Lower leg skin (tissue), 4 donors: ENCODE data around the gene ARNT2. TPM values are rescaled to one million over a fixed set of nuclear protein-coding genes. Genes with fewer than 3 reads are reported as not detected.

Source experiments
- DNase-seq, 2 donors: peaks; one replicate each; pipeline ENCODE4 v3.0.0-alpha.2; 2019; ENCODE audit warnings: low spot score in 2 of 2
- H3K4me3 ChIP-seq: fragments of 200-600 bp; sonication (generic); 2 replicates; pipeline ENCODE4 v1.5.1; 2017; ENCODE audit warnings: mild to moderate bottlenecking, low read depth; ENCODE audit not compliant: poor library complexity, severe bottlenecking
- POLR2A ChIP-seq, 2 donors: fragments of 450-650 bp; IDR thresholded peaks; one replicate each; pipeline ENCODE4 v1.6.1; 2016 to 2017; ENCODE audit warnings: antibody characterized with exemption in 2 of 2, mild to moderate bottlenecking in 1 of 2, moderate library complexity in 1 of 2
- WGBS, 2 donors: methylation state at CpG; one replicate each; pipeline ENCODE4 v1.1.5; 2018; 5-methylcytosine and 5-hydroxymethylcytosine counted together
- intact Hi-C: fragments of 100-400 bp; cut with DNase I; formaldehyde crosslinking; loops from one replicate; pipeline ENCODE4 v1.15.0; 2023; ENCODE audit warnings: low total_unique reads
- total RNA-seq, 4 donors: library from RNA; depleted of rRNA; stranded (reverse); fragments of >200 nt; gene quantifications; one replicate each; pipeline ENCODE4 v1.1.0, GENCODE V29; 2016
- TF ChIP-seq, protein P1 (sequence below), 3 donors: fragments of 450-650 bp; IDR thresholded peaks; one replicate each; pipeline ENCODE4 v1.5.1; 2016; ENCODE audit warnings: antibody characterized with exemption in 3 of 3, mild to moderate bottlenecking in 3 of 3, moderate library complexity in 2 of 3

The ARNT2 gene
- total RNA-seq, 4 donors from 2014 or later = 1.7 to 8.7 (median 3.0) TPM

DNA sequence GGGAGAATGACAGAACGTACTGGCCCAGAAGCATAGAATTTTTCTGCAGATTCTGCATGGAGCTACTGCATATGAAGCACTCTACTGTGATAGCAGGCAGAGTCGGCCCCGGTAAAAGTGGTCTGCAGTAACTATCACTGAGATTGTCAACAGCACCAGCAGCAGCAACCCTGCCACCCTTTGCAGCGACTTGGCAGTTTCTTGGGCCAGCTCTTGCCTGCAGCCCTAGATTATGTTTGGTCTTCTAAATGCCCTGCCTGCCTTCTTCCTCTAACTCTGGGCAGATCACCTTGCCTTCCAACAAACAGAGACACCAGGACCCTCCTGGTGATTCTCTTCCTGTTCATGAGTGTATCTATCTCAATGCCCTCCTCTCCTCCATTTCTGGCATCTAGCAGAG is 161.8 kb downstream of the ARNT2 start:
- intact Hi-C loops = no loop called here
- 91 to 94% methylated on average over 4 of the region's 4 CpGs for WGBS, 2 donors
- TF ChIP-seq POLR2A (IDR thresholded peaks at IDR 0.05) = no peak
- TF ChIP-seq, protein P1, sequence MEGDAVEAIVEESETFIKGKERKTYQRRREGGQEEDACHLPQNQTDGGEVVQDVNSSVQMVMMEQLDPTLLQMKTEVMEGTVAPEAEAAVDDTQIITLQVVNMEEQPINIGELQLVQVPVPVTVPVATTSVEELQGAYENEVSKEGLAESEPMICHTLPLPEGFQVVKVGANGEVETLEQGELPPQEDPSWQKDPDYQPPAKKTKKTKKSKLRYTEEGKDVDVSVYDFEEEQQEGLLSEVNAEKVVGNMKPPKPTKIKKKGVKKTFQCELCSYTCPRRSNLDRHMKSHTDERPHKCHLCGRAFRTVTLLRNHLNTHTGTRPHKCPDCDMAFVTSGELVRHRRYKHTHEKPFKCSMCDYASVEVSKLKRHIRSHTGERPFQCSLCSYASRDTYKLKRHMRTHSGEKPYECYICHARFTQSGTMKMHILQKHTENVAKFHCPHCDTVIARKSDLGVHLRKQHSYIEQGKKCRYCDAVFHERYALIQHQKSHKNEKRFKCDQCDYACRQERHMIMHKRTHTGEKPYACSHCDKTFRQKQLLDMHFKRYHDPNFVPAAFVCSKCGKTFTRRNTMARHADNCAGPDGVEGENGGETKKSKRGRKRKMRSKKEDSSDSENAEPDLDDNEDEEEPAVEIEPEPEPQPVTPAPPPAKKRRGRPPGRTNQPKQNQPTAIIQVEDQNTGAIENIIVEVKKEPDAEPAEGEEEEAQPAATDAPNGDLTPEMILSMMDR (IDR thresholded peaks at IDR 0.05) = no peak

DNA sequence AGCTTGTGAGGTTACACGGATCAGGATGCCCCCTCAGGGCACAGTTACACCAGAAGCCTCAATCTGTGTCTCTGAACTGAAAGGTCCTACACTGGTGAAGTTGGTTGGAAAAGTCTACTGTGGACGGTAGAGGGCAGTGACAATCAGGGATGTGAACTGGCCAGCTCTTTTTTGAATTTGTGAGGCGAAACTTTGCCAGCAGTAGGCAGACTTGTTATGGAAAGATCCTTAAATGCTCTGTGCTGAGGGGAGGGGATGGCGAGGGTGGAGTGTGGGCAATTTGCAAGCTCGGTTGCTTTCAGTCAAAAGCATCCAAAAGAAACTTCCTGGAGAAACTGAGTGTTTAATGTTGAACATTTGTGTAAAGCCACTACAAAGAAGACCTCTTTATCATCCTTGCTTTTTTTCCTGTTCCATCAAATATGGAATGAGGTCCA is 163.6 kb downstream of the ARNT2 start:
- TF ChIP-seq POLR2A (IDR thresholded peaks at IDR 0.05) = no peak
- TF ChIP-seq, protein P1 (IDR thresholded peaks at IDR 0.05) = peak in 1 of 3 donors; percentile 66
- 2 to 14% methylated on average over 5 of the region's 5 CpGs for WGBS, 2 donors
- intact Hi-C loops = loop anchor here (2.0 kb wide), 1 partner anchor 211 kb away; the partner anchor contains the start of gene CEMIP

More for the DNA sequence above, 161.8 kb downstream of the ARNT2 start:
- DNase-seq = peak in 1 of 2 donors; percentile 60
- H3K4me3 ChIP-seq = no peak overlapping the region

DNA sequence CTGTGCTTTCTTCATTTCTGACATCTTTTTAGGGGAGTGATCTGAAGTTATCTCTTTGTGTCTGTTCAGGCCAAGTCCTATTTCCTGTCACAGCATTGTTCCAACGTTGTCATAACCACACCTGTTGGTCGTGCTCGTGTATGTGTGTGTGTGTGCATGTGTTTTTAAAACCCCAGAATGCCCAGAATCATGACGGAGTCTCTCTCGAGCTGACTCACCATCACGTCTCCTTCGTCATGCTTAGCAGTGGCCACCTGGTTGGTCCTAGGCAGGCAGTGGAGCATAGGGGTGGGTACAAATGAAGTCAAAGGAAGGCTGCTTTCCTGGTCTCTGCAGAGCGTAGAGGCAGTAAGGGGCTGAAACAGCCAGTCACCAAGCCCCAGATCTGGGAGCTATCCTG is 164.1 kb downstream of the ARNT2 start:
- no peak overlapping the region for H3K4me3 ChIP-seq
- no peak for TF ChIP-seq POLR2A (IDR thresholded peaks at IDR 0.05)
- TF ChIP-seq, protein P1 (IDR thresholded peaks at IDR 0.05) = no peak
- intact Hi-C loops = loop anchor here (2.0 kb wide), 1 partner anchor 211 kb away; the partner anchor contains the start of gene CEMIP
- WGBS, 2 donors = 60 to 69% methylated on average over 8 of the region's 8 CpGs
- peak in 1 of 2 donors; percentile 60 for DNase-seq

More for the DNA sequence above, 163.6 kb downstream of the ARNT2 start:
- H3K4me3 ChIP-seq = no peak overlapping the region
- peak; percentile 55 to 84 for DNase-seq

DNA sequence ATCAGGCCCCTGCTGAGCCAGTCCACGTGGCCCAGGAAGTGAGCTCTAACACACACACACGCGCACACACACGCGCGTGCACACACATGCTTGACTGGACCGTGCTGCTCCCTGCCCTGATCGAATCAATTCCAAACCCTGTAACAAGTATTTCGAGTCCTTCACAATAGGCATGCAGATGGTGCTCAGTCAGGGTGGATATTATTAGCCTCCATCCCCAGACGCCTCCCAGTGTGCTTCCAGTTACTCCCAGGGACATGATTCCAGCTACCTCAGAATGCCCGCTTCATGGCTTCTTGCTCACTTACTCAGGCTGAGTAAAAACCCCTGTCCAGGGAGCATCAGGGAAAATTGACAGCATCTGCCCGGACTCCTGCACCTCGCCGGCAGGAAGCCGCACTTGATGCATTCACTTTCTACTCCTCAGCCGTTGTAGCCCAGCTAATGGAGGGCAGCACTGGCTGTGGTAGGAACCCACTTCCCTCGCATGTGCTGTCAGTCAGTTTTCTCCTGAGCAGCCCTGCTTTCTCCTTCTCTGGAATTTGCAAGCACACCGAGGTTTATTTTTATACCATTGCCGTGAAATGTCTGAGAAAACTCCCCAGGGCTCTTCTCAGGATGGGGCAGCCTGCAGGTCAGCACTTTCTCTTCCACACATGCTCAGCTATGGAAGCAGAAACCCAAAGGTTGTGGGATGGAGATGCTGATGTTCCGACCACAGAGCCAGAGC is 164.9 kb downstream of the ARNT2 start:
- TF ChIP-seq POLR2A (IDR thresholded peaks at IDR 0.05) = no peak
- TF ChIP-seq, protein P1 (IDR thresholded peaks at IDR 0.05) = no peak
- peak in 1 of 2 donors; percentile 26 for DNase-seq
- no peak overlapping the region for H3K4me3 ChIP-seq
- intact Hi-C loops = loop anchor here (2.0 kb wide), 1 partner anchor 210 kb away; the partner anchor contains the start of gene CEMIP
- 86 to 92% methylated on average over 20 of the region's 20 CpGs for WGBS, 2 donors

DNA sequence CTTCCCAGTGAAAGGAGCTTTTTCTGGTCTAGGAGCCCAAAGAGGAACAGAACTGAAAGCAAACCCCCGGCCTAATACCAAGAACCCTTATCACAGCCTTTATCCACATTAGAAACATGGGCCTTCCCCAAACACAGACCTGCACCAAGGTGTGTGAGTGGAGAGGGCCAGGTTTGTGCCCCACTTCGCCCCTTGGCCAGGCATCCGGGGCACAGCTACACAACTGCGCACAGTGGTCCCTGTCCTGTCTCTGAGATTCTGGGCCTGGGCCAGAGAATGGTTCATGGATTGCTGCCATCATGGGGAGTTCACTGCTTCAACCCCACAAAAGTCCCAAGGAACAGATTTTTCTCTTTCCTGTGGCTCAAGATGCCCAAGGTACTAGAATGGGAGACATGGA is 165.5 kb downstream of the ARNT2 start:
- WGBS, 2 donors = 92 to 94% methylated on average over 4 of the region's 4 CpGs
- TF ChIP-seq, protein P1 (IDR thresholded peaks at IDR 0.05) = no peak
- TF ChIP-seq POLR2A (IDR thresholded peaks at IDR 0.05) = no peak
- DNase-seq = peak in 1 of 2 donors; percentile 76
- intact Hi-C loops = loop anchor here (2.0 kb wide), 1 partner anchor 209 kb away; the partner anchor contains the start of gene CEMIP
- no peak overlapping the region for H3K4me3 ChIP-seq
